NCI-H1930 (cell line): Measurements from ENCODE around the gene ADGRL1.

Experiments
- DNase-seq, 2 experiments: peaks; one replicate each; lab custom pipeline; 2025; lab: John Stamatoyannopoulos, UW

The ADGRL1 gene

DNA sequence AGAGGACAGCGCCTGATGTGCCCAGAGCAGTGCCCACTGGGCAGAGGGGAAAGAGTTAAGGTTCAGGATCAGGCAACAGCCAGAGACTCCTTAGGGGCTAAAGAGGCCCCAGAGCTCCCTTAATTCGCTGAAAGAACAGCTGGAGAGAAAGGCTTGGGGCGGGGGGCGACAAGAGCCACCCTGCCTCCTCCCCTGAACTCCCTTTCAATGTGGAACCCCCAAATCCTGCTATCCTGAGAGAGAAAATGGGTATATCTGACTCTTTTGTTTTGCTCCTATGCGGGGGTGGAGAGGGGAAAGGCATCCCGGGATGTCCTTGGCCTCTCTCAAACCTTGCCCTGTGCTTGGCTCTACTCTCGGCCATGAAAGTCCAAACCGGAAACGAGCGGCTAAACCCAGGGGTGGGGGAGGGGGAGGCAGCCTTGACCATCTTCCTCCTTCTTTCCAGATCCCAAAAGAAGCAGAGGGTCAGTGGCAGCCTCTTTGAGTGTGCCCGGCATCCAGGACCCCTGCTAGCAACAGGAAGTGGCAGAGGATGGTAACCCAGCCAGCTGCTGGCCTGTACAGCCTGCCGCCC, 93.1 kb downstream of the ADGRL1 start:
- DNase-seq = no peak

- DNase-seq = no peak
These were observed 93.7 kb downstream of the ADGRL1 start for GRCh38 chr19:14112051-14112808.

GRCh38 chr19:14111486-14111885, 94.5 kb downstream of the ADGRL1 start:
- no peak for DNase-seq

GRCh38 chr19:14110650-14111049, 95.3 kb downstream of the ADGRL1 start:
- DNase-seq = no peak

DNA sequence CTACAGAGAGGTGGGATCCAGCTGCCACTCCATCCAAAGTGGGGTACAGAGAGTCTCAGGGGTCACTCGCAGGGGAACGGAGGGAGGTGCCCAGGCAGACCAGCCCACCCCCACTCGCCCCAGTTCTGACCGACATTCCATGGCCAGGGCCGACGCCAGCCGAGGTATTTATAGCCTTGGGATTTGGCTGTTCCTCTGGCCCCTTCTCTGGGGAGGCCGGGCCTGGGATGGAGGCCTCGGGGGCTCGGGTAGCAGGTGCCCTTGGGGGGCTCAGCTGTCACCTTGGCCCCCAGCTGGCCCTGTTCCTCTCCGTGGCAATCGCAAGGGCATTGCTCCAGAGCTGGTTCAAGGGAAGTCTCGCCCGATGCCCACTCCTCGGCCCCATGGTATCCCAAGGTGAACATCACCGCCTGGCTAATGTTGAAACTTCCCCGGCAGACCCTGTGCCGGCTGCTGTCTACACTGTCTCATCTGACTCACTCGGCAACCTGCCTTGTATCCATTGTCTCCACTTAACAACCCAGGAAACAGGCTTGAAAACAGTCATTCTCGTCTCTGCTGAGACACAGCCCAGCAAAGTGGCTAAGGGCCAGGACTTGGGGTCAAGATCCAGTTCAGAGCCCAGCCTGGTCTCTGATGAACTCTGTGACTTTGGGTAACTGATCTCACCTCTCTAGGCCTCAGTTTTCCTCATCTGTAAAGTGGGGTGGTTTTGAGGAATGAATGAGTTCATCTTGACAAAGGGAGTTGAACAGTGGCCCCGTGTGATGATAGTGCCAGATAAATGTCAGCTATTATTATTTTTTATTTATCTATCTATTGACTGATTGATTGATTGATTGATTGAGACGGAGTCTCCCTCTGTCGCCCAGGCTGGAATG, 98.1 kb downstream of the ADGRL1 start:
- DNase-seq = no peak

DNA sequence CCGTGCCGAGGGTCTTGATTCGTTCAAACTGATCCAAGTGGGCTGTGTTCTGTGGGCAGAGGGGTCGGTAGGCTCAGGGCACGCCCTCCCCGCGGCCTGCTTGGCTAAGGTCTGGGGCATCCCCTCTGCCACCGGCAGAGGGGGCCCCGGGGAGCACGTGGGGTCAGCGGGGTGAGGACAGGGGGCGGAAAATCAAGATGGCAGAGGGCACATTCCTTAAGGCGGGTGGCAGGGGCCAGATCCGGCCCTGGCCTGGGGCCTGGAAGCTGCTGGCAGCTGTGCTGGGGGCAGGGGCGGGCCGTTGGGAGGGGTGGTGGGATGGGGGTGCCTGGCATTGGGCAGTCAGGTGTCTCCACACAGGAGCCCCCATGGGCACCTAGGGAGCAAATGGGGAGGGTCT, 99.1 kb downstream of the ADGRL1 start:
- no peak for DNase-seq

GRCh38 chr19:14105680-14106079, 100.3 kb downstream of the ADGRL1 start:
- DNase-seq = no peak

DNA sequence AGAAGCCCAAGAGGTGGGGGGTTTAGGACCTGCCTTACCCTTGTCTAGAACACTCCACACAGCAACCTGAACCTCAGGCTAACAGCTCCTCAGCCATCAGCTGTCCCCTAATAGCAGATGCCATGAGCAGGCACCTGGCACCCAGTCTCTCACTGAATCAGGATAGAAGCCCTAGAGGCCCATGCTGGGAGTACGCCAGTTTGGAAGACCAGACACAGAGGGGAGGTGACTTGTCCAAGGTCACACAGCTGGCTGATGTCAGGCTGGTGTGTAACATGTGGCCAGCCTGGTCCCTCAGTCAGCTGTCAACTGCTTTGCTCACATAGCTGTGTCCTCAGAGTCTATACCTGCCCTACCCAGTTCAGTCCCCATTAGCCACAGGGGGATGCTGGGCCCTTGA, 102.7 kb downstream of the ADGRL1 start:
- DNase-seq = no peak

GRCh38 chr19:14102756-14103155, 103.2 kb downstream of the ADGRL1 start:
- DNase-seq = no peak

- DNase-seq = no peak
These were observed 103.8 kb downstream of the ADGRL1 start for GRCh38 chr19:14102102-14102696.

DNA sequence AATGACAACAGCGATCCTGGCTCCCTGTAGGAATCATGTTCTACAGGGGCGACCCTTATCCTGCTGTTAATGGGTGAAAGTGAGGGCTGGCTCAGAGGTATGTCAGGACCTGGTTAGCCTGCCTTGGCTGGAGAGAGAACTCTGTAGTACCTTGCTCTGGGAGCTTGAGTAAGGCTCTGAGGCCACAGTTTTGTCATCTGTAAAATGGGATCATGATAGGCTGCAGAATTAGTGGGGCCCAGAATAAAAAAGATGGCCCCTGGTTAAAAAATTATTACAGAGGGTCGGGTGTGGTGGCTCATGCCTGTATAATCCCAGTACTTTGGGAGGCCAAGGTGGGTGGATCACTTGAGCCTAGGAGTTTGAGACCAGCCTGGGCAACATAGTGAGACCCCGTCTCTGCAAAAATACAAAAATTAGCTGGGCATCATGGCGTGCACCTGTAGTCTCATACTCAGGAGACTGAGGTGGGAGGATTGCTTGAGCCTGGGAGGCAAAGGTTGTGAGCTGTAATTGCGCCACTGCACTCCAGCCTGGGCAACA, 104.9 kb downstream of the ADGRL1 start:
- no peak for DNase-seq
